Myocyte (in vitro differentiated cells): ENCODE data around the gene BEND7. TPM values are rescaled to one million over a fixed set of nuclear protein-coding genes. Genes with fewer than 3 reads are reported as not detected.
"Not testable (repeated sequence)": the region's sequence is repeated elsewhere in the genome, so short reads cannot be mapped to it uniquely, and the experiment has no call there.

Experiments
- DNase-seq: peaks from one replicate; pipeline ENCODE4 v3.0.0-alpha.2; 2012; ENCODE audit warnings: low read depth
- total RNA-seq: library from RNA; depleted of rRNA; stranded (reverse); fragments of >200 nt; gene quantifications from 2 replicates; pipeline ENCODE4 v1.2.3, GENCODE V29; 2014

BEND7 gene
- total RNA-seq, 1 donor from 2014 or later, result 5.8 TPM

GRCh38 chr10:13483951-13484350, 44.9 kb downstream of the BEND7 start:
- DNase-seq, result no peak

GRCh38 chr10:13483073-13483472, 45.7 kb downstream of the BEND7 start:
- DNase-seq, result no peak

- DNase-seq, result no peak
These were observed 47.1 kb downstream of the BEND7 start for GRCh38 chr10:13481690-13482089.

DNA sequence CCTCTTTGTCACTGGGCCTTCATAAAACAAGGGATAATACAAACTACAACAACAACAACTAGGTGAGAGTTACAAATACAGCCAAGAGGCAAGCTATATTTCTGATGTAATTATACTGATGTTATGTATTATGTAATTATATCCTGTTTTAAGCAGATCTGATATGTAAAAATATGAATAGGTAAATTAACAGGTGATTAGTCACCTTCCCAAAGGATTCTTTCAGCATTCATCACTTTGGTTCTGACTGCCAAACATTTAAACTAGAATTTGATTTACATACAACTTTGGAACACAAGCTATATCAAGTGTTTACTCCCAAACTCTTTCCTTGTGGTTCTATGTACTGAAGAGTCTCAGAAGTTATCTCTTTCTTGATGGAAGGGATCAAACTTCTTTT, 53.7 kb downstream of the BEND7 start:
- DNase-seq, result no peak

DNA sequence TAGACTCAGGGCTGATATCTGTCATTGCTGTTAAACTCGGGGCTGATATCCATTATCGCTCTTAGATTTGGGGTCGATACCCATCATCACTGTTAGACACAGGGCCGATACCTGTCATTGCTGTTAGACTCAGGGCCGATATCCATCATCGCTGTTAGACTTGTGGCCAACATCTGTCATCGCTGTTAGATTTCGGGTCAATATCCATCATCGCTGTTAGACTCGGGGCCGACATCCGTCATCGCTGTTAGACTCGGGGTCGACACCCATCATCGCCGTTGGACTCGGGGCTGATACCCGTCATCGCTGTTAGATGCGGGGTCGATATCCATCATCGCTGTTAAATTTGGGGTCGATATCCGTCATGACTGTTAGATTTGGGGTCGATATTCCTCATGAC, 54.8 kb downstream of the BEND7 start:
- DNase-seq, result no peak

DNA sequence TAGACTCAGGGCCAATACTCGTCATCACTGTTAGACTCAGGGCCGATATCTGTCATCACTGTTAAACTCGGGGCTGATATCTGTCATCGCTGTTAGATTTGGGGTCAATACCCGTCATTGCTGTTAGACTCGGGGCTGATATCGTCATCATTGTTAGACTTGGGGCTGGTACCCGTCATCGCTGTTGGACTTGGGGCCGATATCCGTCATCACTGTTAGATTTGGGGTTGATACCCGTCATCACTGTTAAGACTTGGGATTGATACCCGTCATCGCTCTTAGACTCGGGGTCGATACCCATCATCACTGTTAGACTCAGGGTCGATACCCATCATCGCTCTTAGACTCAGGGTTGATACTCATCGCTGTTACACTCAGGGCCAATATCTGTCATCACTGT, 56.5 kb downstream of the BEND7 start:
- DNase-seq, result no peak

- no peak for DNase-seq
These were observed 58.5 kb downstream of the BEND7 start for GRCh38 chr10:13470270-13470669.

DNA sequence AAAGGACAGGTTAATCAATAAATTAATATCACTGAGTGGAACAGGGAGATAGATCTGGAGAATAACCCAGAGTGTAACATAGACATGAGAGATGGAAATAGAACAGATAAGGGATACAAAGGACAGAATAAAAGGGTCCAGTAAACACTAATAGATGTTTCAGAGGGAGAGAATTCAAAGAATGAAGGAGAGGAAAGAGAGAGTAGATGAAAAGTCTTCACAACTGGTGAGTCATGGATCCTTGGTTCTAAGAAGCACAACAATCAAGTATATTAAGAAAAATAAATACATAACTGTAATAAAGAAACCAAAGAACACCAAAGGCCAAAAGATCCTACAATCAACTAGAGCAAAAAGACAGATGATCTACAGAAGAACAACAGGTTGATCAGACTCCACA, 66.3 kb downstream of the BEND7 start:
- DNase-seq, result no peak

DNA sequence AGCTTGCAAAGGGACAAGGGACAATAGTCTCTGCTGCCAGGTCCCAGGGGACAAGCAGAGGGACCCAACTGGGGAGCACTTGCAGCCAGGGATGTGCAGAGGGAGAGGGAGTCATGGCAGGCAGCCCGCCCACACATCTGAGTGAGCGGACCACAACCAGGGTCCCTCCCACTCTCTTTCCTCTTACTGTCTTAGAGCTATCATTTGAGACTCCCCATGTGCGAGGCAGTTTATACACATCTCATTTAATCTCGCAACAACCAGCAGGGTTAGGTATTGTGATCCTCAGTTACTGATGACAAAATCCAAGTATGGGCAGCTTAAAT, 70.2 kb downstream of the BEND7 start:
- no peak for DNase-seq

DNA sequence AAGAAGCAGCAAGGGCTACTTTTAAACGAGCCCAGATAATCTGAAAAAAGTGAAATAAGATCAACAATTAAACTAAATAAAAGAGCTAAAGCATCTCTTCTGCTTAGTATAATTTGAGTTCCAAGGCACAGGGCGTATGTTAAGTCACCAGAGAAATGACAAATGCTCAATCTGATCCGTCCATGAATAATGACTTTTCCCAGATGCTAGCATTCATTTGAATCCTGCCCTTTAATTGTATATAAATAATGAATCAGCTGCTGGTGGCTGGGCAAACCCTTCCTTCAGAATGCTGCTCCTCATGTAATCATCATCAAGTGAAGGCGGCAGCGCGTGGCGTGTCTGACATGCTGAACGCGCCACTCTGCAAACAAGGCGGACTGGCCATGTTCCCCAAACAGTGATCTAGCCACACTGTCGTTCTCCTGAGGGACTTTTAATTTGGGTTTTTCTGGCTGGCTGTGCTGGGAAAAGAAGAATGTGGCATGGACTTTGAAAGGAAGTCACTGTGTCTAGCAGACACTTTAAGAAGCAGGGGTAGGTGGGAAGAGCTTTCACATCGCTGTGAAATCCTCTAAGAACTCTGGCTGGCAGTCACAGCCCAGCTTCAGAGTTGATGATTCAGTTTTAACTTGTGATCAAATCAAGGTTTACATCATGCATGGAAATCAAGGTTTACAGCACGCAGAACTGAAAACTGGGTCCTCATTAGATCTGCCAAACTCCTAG, 70.7 kb downstream of the BEND7 start:
- DNase-seq, result no peak

GRCh38 chr10:13453896-13454295, 74.9 kb downstream of the BEND7 start:
- DNase-seq, result no peak

DNA sequence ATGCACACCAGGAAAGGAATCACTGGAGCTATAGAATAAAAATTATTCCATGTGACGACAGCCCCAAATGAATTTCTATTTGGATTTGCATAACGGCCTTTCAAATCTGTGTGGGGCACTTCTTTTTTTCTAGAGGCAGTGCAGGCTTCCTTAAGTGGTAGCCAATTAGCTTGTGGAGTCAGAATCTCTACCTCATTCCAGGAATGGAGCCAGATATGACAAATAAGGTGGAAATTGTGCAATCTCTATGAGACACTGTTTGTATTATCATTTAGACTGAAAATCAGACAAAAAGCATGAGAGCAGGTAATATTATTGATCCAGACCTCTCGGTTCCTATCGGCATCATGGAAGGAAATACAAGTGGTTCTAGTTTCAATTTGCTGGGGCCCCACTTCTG, 78.7 kb downstream of the BEND7 start:
- DNase-seq, result no peak

DNA sequence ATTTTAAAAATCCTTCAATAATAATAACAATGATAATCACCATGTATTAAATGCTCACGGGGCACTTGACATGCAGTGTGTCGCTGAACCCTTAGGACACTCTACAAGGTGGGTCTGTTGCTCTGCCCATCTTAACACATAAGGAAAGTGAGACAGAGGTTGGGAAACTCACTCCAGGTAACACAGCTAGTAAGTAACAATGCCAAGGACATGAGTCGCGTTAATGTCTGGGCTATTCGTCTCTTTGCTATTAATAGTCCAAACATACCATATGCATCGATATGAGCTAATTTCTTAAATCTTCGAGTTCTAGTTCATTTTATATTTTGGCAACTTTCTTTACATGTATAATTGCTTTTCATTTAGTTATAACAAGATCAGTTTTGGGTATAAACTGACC, 79.5 kb downstream of the BEND7 start:
- DNase-seq, result no peak

DNA sequence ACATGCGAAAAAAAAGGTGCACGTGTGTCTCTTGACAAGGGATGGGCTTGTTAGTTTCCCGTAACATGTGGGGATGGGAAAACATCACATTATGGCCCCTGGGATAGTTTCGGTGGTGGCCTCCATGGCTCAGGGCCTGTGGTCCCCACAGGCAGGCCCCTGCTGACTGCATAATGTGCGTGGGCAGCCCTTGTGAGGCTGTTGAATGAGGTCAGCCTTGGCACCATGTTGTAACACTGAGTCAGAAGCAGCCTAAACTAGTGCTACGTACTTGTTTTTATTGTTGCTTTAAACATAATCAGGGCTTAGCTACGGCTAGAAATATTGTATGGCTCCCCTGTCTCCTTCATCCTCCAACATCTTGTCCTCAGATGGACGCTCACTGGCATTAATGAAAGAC, 80.6 kb downstream of the BEND7 start:
- no peak for DNase-seq

- no peak for DNase-seq
These were observed 83.0 kb downstream of the BEND7 start for GRCh38 chr10:13445656-13446400.

DNA sequence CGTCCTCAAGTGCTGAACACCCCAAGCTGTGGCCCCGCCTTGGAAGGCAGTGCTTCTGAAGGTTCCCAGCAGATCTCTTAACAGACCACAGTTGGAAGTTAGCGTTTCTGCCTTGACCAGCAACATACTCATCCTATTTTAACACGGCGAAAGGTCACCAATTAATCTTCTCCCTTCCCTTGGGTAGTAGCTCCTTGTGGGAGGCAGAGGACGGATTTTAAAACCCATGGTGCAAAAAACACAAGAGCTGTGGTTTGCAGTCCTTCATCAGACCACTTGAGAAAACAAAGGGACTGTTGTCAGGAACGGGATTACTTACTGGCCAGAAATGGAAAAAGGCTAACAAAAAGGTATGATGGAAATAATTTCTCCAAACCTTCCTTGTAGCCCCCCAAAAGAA, 87.3 kb downstream of the BEND7 start:
- DNase-seq, result no peak

- DNase-seq, result peak; percentile 54
These were observed 88.4 kb downstream of the BEND7 start for GRCh38 chr10:13440185-13441061.

DNA sequence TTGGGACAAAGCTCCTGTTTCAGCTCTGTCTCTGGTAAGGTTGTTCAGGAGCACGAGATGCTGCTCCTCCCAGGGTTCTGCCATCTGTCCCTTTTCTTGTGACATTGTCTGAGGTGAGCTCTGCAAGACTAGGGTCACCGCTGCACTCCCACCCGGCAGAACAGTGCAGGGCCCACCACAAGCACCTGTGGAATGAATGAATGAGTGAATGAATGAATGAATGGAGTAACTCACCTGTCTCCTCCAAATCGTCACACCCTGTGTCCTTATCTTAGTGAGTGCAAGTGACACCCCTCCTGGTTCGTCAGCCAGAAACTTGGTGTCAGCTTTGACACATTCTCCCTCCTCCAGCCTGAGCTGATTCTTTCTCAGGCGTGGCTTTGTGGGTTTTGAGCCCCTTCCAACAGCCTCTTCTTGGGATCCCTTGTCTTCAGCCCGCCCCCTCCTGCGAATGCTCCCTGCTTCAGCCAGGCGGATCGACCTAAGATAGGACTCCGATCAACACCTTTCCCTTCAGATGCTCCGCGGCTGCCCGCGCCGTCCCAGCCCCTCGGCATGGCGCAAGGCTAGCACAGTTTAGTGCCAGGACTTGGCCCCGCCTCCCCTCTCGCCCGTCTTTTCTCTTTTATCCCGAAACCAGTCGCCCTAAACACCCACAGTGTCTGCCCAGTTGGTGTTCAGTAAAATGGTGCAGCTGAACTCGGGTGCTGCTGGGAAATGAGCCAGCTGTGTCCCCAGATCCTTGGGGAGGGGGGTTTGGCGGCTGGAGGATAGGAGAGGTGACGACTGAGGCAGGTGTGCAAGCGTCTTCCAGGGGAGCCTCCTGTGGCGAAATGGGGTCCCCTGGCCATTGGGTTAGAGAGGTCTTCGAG, 89.3 kb downstream of the BEND7 start:
- DNase-seq, result peak; percentile 21

DNA sequence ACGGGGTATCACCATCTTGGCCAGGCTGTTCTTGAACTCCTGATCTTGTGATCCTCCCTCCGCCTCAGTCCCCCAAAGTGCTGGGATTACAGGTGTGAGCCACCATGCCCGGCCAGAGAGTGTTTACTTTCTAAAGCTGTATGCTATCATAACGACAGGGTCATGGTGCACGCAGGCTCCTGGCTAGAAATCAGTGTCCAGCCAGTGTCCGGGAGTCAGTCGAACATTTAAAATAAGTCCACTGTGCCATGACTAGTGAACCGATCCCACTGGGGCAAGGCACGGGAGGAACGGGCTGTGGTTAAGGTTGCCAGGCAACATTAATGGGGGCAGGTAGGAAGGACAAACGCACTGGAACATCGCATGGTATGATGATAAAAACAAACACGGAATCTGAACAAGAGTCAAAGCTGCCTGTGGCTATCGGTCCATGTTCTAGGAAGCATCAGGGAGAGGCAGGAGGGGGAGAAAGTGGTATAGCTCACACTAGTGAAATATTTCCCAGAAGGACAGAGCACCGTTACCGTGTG, 91.7 kb downstream of the BEND7 start:
- no peak for DNase-seq

GRCh38 chr10:13427943-13428342, 100.9 kb downstream of the BEND7 start:
- not testable (repeated sequence) for DNase-seq

- DNase-seq, result no peak
These were observed 103.4 kb downstream of the BEND7 start for GRCh38 chr10:13425397-13425796.
